HepG2 (cell line): ENCODE measurements around the gene FETUB. TPM values are rescaled to one million over a fixed set of nuclear protein-coding genes. Genes with fewer than 3 reads are reported as not detected.
A peak's percentile ranks its signal among the peaks of the same experiment; 100 is the strongest.

ENCODE experiments used
- ARID5B ChIP-seq: IDR thresholded peaks from 2 replicates; pipeline ENCODE4 v1.4.0; 2020; ENCODE audit warnings: mild to moderate bottlenecking, missing genetic modification reagents
- BRCA1 ChIP-seq: sonication (generic); formaldehyde crosslinking; IDR thresholded peaks from 2 replicates; pipeline ENCODE4 v1.4.0; 2020; ENCODE audit warnings: missing genetic modification reagents
- GABPA ChIP-seq, 2 experiments: IDR thresholded peaks; 2 replicates each; pipeline ENCODE4 v1.6.1; 2011 to 2016; ENCODE audit warnings: low read depth in 2 of 2, low read length in 1 of 2, missing biosample characterization in 1 of 2, missing genetic modification characterization in 1 of 2
- HHEX ChIP-seq: IDR thresholded peaks from 2 replicates; pipeline ENCODE4 v1.6.1; 2016; ENCODE audit warnings: control low read depth
- MIXL1 ChIP-seq: IDR thresholded peaks from 2 replicates; pipeline ENCODE4 v1.6.1; 2016
- POLR2G ChIP-seq: fragments of 200-400 bp; formaldehyde crosslinking; IDR thresholded peaks from 2 replicates; pipeline ENCODE4 v1.6.1; 2018; ENCODE audit warnings: mild to moderate bottlenecking, low read depth, low read length, moderate library complexity
- RARA ChIP-seq: IDR thresholded peaks from 2 replicates; pipeline ENCODE4 v1.6.1; 2016; ENCODE audit warnings: missing genetic modification reagents, missing compliant biosample characterization
- TCF7L2 ChIP-seq: IDR thresholded peaks from 2 replicates; pipeline ENCODE4 v1.6.1; 2011; ENCODE audit warnings: mild to moderate bottlenecking, low read depth, low read length, moderate library complexity
- THYN1 ChIP-seq: sonication (generic); formaldehyde crosslinking; IDR thresholded peaks from 2 replicates; pipeline ENCODE4 v1.8.1; 2023; ENCODE audit warnings: low read depth, mild to moderate bottlenecking, moderate library complexity, missing genetic modification reagents, borderline replicate concordance
- ZHX2 ChIP-seq, 2 experiments: sonication (generic) in 1 of 2; formaldehyde crosslinking in 1 of 2; IDR thresholded peaks; 2 replicates each; pipeline versions ENCODE4 v1.6.1 to v1.9.0; 2014 to 2022; ENCODE audit warnings: antibody characterized with exemption in 1 of 2, borderline replicate concordance in 1 of 2, inconsistent platforms in 1 of 2, low read depth in 1 of 2, missing genetic modification reagents in 1 of 2
- ZNF609 ChIP-seq: sonication (generic); formaldehyde crosslinking; IDR thresholded peaks from 2 replicates; pipeline ENCODE4 v1.4.0; 2020; ENCODE audit warnings: mild to moderate bottlenecking, missing genetic modification reagents, borderline replicate concordance
- ZNF768 ChIP-seq: sonication (generic); formaldehyde crosslinking; IDR thresholded peaks from 2 replicates; pipeline ENCODE4 v1.4.0; 2020; ENCODE audit warnings: missing genetic modification reagents
- ZSCAN9 ChIP-seq: IDR thresholded peaks from 2 replicates; pipeline ENCODE4 v1.6.1; 2016; ENCODE audit warnings: borderline replicate concordance
- polyA plus RNA-seq, 8 experiments: library from polyadenylated mRNA; depleted of rRNA in 3 of 8; stranded (reverse) in 7 of 8; unstranded in 1 of 8; fragments of >200 nt; fragmentation: Illumina TruSeq in 4 of 8; extraction: Trizol in 4 of 8; gene quantifications; 2 replicates each; pipeline versions ENCODE4 v1.2.1 to v1.2.3, GENCODE V29; 2011 to 2016; ENCODE audit warnings: low read depth in 4 of 8, missing spikeins in 1 of 8, mixed read lengths in 1 of 8; ENCODE audit not compliant: insufficient read depth in 1 of 8
- total RNA-seq, 5 experiments: library from RNA; depleted of rRNA; stranded (reverse); fragments of >200 nt; fragmentation: Illumina TruSeq; extraction: Trizol; gene quantifications; 2 replicates each; pipeline ENCODE4 v1.2.3, GENCODE V29; 2016; ENCODE audit warnings: low read depth in 1 of 5

FETUB gene
- total and polyA plus RNA-seq, 2 of the 13 experiments (the other 11 are each of a cell fraction or from before 2014, with no cell fraction given), result 2.1 to 4.4 TPM

GRCh38 chr3:186620213-186621092 lies 19.7 kb upstream of the FETUB start (continued):
- TF ChIP-seq ZHX2 (IDR thresholded peaks at IDR 0.05; ENCODE audit: low read depth) (peak; percentile 71; the same call in 1 of the 2 replicates), ZHX2 (CRISPR knock-in tag; IDR thresholded peaks at IDR 0.05; ENCODE audit: borderline replicate concordance) (no peak), GABPA (IDR thresholded peaks at IDR 0.05; ENCODE audit: low read depth, low read length) (no peak), GABPA (CRISPR knock-in tag; IDR thresholded peaks at IDR 0.05; ENCODE audit: low read depth) (no peak), MIXL1 (CRISPR knock-in tag) (peak; percentile 35; the same call in 1 of the 2 replicates), ZNF609 (peak; percentile 64), THYN1 (peak; percentile 95; the same call in 1 of the 2 replicates), POLR2G (peak; percentile 88), RARA (CRISPR knock-in tag) (no peak), HHEX (CRISPR knock-in tag) (no peak), TCF7L2 (no peak), BRCA1 (CRISPR knock-in tag) (peak; percentile 27; the same call in 1 of the 2 replicates), ZSCAN9 (CRISPR knock-in tag) (no peak; the same call in 1 of the 2 replicates), ARID5B (CRISPR knock-in tag) (peak; percentile 5; the same call in 1 of the 2 replicates), ZNF768 (CRISPR knock-in tag) (peak; percentile 31; the same call in 1 of the 2 replicates)
